22Rv1 (cell line): ENCODE data around the gene PNRC1.

Source experiments
- ZFX ChIP-seq: fragments of 450-650 bp; IDR thresholded peaks from 2 replicates; pipeline ENCODE4 v1.6.1; 2017; ENCODE audit warnings: antibody characterized with exemption, borderline replicate concordance
- TF ChIP-seq, protein P1 (sequence below): fragments of 450-650 bp; IDR thresholded peaks from 2 replicates; pipeline ENCODE4 v1.5.1; 2017; ENCODE audit warnings: mild to moderate bottlenecking

DNA sequence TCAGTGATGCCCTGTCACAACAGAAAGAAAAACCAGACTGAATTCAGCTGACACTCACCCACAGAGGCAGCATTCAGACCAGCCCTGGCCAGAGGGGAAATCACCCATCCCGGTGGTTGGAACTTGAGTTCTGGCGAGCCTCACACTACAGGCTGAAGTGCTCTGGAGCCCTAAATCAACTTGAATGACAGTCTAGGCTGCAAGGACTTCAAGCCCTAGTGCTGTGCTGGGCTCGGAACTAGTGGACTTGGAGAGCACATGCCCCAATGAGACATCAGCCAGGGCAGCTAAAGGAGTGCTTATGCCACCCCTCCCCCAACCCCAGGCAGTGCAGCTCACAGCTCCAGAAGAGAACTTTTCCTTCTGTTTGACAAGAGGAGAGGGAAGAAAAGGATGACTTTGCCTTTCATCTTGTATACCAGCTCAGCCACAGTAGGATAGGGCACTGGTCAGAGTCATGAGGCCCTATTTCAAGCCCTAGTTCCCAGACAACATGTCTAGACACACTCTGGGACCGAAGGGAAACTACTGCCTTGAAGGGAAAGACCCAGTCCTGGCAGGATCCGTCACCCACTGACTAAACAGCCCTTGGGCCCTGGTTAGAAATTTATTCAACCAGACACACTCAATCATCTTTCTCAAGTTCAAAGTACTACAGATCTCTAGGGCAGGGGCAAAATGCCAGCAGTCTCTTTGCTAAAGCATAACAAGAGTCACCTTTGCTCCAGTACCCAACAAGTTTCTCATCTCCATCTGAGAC is 43.2 kb upstream of the PNRC1 start:
- TF ChIP-seq, protein P1, sequence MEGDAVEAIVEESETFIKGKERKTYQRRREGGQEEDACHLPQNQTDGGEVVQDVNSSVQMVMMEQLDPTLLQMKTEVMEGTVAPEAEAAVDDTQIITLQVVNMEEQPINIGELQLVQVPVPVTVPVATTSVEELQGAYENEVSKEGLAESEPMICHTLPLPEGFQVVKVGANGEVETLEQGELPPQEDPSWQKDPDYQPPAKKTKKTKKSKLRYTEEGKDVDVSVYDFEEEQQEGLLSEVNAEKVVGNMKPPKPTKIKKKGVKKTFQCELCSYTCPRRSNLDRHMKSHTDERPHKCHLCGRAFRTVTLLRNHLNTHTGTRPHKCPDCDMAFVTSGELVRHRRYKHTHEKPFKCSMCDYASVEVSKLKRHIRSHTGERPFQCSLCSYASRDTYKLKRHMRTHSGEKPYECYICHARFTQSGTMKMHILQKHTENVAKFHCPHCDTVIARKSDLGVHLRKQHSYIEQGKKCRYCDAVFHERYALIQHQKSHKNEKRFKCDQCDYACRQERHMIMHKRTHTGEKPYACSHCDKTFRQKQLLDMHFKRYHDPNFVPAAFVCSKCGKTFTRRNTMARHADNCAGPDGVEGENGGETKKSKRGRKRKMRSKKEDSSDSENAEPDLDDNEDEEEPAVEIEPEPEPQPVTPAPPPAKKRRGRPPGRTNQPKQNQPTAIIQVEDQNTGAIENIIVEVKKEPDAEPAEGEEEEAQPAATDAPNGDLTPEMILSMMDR = no peak
- TF ChIP-seq ZFX = no peak
